SK-N-MC (cell line): ENCODE results near the gene MIPOL1.

Experiments
- EZH2 ChIP-seq: fragments of 200-600 bp; sonication (generic); IDR thresholded peaks from one replicate; pipeline ENCODE4 v1.6.1; 2017; ENCODE audit warnings: antibody characterized with exemption
- POLR2AphosphoS5 ChIP-seq: IDR thresholded peaks from 2 replicates; pipeline ENCODE4 v1.6.1; 2012; ENCODE audit warnings: mild to moderate bottlenecking, low read depth, low read length, borderline replicate concordance

DNA sequence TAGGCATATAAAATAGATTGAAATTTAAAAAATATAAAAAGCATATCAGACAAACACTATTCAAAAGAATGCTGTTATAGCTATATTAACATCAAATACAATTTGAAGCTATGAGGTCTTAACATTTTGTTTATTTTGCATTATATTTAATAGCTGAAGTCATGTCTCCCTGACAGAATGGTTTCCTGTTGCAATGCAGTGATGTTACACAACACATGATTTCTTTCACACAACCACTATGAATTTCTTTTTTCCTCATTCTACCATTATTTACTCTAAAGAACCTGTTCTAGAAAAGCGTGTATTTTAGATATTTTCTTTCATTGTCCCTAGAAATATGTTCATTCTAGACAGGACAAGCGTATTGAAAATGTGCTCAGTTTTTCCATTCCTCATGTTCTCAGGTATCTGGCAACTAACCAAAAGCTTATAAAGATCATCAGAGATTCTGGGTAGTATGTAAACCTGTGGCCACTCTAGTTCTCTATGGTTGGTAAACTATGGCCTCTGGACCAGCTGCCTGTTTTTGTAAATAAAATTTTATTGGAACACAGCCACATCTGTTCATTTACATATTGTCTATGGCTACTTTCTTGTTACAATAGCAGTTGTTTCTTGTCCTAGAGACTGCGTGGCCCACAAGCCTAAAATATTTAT lies 213.5 kb downstream of the MIPOL1 start:
- TF ChIP-seq EZH2 (no peak), POLR2AphosphoS5 (no peak)
